ENCODE measurements around the gene HOXA11.

HOXA11 gene

DNA sequence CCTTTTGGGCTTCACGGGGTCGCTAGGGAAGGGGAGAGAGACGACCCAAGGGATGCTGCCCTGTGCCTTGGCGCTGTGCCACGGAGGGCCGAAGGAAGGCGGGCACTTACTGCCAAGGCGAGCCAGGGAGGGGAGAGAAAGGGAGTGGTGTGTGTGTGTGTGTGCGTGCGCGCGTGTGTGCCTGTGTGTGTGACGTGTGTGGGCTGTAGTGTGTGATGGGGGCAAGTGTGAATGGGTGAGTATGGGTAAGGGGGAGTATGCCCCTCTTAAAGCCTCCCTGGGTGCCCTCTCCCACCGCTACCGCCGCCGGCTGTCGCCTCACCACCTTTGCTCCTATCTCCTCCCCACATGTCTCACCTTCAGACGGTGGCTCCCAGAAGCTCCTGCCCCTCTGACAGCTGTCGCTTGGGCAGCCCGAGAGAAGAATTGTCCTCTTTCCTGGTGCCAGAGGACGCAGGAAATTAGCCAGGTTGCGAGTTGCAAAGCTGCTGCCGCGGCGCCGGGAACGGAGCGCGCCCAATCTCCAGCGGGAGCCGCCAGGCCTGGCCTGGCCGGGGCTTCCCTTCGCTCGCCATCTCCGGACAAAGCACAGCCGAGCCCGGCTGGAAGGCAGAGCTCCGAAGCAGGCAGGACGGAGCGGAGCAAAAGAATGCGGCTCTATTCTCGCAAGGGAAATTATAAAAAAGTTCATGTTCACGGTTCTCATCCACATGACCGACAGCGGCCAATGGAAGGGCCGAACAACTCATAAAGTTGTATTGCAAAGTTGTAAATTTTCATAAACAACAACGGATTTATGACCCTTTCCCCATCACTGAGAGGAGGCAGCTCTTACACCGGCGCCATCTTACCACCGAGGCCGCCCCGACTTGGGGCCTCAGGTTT is 32.9 kb downstream of the HOXA11 start, which contains the start of gene HOXA3:
Gene HOXA3 (minus strand): TSS at position 653 of the 885 bp plus-strand sequence. CDS start 41,943 bp downstream, outside the sequence.
- H3K4me1 Mint-ChIP-seq (ENCODE audit: low read depth), result peaks cover 19% of the 10 kb centered on the region
- peak within 1 kb of the TSS; percentile 71 for H3K4me3 Mint-ChIP-seq
- H3K9me3 Mint-ChIP-seq, result no peaks in the 10 kb centered on the region
- no peak for DNase-seq (ENCODE audit: low spot score)
- H3K27ac Mint-ChIP-seq, result peak within 1 kb of the TSS; percentile 68
- peaks cover 91% of the 10 kb centered on the region for H3K27me3 Mint-ChIP-seq (ENCODE audit: low read depth)
- peaks cover 3% of the 10 kb centered on the region for H3K36me3 Mint-ChIP-seq (ENCODE audit: low read depth)

DNA sequence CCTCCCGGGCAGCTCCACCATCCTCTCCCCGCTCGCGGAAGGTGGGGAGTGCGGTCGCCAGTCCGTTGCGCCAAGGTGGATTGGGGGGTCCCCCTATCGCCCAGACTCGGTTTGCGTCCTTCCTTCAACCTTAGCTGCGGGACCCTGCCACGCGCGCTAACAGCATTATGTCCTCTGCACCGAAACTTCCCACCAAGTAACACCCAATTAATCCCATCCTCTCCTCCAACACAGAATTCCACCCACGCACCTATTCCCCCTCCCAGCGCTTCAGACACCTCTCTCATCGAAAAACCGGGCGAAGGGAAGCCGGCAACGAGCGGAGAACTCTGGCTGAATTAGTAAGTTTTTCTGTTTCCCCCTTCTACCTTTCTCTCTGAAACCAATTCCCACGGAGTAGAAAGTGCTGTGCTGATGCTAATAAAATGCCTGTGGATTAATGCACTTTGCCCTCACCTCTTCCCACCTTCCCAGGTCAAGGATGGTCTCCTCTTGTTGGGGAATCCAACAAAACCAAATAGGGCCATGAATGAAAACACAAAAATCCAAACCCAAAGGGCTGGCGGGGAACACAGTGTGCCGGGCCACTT is 33.6 kb downstream of the HOXA11 start:
- peak overlapping the region; percentile 71 for H3K4me3 Mint-ChIP-seq
- H3K27me3 Mint-ChIP-seq (ENCODE audit: low read depth), result peaks cover 93% of the 10 kb centered on the region
- no peaks in the 10 kb centered on the region for H3K9me3 Mint-ChIP-seq
- H3K36me3 Mint-ChIP-seq (ENCODE audit: low read depth), result peaks cover 3% of the 10 kb centered on the region
- DNase-seq (ENCODE audit: low spot score), result no peak
- H3K4me1 Mint-ChIP-seq (ENCODE audit: low read depth), result peaks cover 19% of the 10 kb centered on the region
- peak overlapping the region; percentile 68 for H3K27ac Mint-ChIP-seq

DNA sequence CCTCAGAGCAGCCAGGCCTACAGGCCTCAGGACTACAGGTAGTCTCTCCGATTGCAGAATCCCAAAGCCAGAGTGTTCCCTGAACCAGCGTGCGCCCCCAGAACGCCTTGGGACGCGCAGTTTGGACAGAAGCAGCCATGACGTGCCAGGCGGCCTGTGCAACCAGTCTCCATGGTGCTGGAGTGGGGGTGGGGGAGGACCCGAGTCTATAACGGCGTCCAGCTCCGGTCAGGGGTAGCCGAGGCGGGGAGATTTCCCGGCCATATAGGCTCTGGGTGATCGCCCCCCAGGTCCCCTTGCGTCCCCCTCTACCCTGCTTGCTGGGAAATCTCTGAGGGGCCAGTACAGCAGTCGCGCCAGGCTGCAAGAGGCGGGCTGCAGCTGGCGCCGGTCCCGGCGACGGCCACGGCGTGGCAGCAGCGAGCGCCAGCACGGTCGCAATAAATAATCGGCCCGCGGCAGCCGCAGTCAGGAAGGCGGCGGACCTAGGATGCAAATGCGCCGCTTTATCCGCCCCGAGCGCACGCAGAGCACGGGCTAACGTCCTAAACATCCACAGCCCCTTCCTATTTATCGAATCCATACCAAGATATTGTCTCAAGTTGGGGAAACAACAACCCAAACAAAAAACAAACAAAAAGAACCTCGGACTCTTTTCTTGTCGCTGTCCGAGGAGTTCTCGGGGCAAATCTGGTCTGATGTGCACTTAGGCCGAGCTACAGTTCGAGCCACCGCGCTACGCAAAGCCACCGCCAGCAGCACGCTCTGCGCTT is 34.3 kb downstream of the HOXA11 start:
- peaks cover 94% of the 10 kb centered on the region for H3K27me3 Mint-ChIP-seq (ENCODE audit: low read depth)
- H3K9me3 Mint-ChIP-seq, result no peaks in the 10 kb centered on the region
- H3K4me3 Mint-ChIP-seq, result peak overlapping the region; percentile 71
- no peak overlapping the region for H3K27ac Mint-ChIP-seq
- peaks cover 3% of the 10 kb centered on the region for H3K36me3 Mint-ChIP-seq (ENCODE audit: low read depth)
- DNase-seq (ENCODE audit: low spot score), result peak; percentile 51
- H3K4me1 Mint-ChIP-seq (ENCODE audit: low read depth), result peaks cover 19% of the 10 kb centered on the region

DNA sequence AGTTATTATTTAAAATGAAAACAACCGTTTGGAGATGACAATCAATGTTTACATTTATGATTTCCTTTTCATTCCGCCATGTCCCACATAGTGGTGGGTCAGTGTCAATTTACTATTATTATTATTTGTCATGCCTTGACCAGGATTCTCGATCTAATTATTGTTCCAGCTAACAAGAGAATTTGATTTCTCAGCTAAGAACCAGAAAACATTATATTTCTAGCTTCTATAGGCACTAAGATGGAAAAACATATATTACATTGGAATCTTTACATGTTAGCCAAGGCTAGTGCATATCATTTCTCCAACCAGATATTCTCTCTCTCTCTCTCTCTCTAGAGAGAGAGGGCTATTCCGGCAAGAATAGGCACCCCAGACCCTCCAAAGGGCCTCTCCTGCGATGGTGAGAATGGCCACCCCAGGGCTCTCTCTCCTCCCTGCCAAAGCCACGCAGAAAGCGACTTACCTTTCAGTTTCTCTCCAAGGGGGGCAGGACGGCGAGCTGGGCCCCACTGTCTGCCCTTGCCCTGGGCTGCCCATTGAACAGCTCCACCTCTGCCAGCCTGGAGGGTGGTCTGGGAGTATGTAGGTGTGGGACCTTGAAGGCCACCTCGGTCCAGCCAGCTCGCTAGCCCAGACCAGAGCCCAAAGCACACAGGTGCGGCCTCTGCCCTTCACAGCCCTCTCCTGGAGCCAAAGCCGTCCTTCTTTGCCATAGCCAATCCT is 35.0 kb downstream of the HOXA11 start:
- H3K36me3 Mint-ChIP-seq (ENCODE audit: low read depth), result peaks cover 3% of the 10 kb centered on the region
- no peaks in the 10 kb centered on the region for H3K9me3 Mint-ChIP-seq
- peaks cover 86% of the 10 kb centered on the region for H3K27me3 Mint-ChIP-seq (ENCODE audit: low read depth)
- no peak overlapping the region for H3K27ac Mint-ChIP-seq
- peaks cover 16% of the 10 kb centered on the region for H3K4me1 Mint-ChIP-seq (ENCODE audit: low read depth)
- DNase-seq (ENCODE audit: low spot score), result no peak
- peak overlapping the region; percentile 71 for H3K4me3 Mint-ChIP-seq

DNA sequence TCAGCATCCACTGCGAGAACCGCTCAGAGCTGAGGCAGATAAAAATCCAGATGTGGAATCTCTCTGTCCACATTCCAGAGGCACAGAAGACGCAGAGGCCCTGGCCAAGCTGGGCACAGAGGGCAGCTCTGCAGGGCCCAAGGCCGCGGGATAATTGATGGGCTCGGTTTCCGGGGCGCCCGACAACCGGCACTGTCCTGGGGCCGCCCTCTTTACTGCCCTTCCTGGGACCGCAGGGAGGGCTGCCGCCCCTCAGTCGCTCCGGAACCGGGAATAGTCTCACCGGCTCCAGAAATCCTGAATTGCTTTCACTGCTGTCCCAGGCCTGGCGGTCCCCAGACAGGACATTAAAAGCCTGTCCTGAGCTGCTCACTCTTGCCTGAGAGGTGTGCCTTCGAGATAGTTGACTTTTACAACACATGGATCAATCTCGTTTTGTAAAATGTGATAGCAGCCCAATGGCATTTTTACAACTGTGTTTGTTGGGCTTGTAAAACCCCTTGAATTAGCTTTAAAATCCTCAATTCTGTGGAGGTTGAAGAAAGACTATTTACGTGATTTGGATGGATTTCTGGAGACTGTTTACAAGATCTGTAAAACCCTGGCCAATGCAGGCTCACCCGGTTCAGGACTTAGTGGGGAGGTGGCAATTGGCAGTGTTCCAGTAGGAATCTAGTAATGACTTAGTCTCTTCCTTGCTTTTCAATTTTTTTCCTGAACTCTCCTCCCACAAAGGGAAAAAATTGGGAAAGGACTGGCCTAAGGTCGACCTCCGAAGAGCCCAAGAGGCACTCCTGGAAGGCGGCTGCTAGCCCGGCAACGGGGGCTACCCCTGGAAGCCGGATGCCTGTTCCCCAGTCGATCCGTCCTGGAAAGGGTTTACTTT is 36.0 kb downstream of the HOXA11 start:
- peaks cover 3% of the 10 kb centered on the region for H3K36me3 Mint-ChIP-seq (ENCODE audit: low read depth)
- no peak for DNase-seq (ENCODE audit: low spot score)
- no peak overlapping the region for H3K27ac Mint-ChIP-seq
- H3K4me1 Mint-ChIP-seq (ENCODE audit: low read depth), result peaks cover 10% of the 10 kb centered on the region
- no peaks in the 10 kb centered on the region for H3K9me3 Mint-ChIP-seq
- H3K27me3 Mint-ChIP-seq (ENCODE audit: low read depth), result peaks cover 76% of the 10 kb centered on the region
- H3K4me3 Mint-ChIP-seq, result no peak overlapping the region

DNA sequence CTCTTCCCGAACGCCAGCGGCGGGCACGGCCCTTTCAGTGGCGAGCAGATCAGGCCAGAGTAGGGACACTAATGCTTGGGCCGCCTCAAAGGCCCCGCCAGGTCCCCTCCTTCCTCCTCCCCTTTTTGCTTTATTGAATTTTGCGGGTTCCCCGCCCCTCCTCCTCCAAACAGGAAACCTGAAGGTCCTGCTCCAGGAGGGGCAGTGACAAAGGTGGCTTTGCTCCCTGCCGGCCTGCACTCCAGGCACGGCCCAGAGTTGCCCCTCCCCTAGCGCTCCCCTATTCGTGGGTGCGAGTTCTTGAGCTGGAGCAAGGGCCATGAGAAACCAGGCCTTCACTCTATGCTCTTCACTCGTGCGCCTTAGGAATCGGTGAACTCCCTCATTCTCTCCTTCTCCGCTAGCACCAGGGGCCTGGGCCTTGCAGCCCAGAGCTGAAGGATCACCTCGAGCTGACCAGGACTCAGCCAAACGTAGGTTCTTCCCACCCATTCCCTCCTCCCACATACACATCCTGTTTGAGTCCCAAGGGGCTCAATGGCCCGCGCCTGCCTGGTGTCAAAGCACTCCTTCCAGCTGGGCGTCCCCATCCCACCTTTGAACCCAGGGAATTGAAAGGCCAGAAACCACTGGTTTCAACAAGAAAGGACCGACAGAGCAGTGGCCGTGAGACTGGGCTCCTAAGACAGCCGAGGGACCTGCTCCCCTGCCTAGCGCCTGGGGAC is 36.8 kb downstream of the HOXA11 start:
- peaks cover 10% of the 10 kb centered on the region for H3K4me1 Mint-ChIP-seq (ENCODE audit: low read depth)
- no peaks in the 10 kb centered on the region for H3K9me3 Mint-ChIP-seq
- H3K27me3 Mint-ChIP-seq (ENCODE audit: low read depth), result peaks cover 68% of the 10 kb centered on the region
- no peak overlapping the region for H3K27ac Mint-ChIP-seq
- no peak overlapping the region for H3K4me3 Mint-ChIP-seq
- DNase-seq (ENCODE audit: low spot score), result no peak
- peaks cover 3% of the 10 kb centered on the region for H3K36me3 Mint-ChIP-seq (ENCODE audit: low read depth)

DNA sequence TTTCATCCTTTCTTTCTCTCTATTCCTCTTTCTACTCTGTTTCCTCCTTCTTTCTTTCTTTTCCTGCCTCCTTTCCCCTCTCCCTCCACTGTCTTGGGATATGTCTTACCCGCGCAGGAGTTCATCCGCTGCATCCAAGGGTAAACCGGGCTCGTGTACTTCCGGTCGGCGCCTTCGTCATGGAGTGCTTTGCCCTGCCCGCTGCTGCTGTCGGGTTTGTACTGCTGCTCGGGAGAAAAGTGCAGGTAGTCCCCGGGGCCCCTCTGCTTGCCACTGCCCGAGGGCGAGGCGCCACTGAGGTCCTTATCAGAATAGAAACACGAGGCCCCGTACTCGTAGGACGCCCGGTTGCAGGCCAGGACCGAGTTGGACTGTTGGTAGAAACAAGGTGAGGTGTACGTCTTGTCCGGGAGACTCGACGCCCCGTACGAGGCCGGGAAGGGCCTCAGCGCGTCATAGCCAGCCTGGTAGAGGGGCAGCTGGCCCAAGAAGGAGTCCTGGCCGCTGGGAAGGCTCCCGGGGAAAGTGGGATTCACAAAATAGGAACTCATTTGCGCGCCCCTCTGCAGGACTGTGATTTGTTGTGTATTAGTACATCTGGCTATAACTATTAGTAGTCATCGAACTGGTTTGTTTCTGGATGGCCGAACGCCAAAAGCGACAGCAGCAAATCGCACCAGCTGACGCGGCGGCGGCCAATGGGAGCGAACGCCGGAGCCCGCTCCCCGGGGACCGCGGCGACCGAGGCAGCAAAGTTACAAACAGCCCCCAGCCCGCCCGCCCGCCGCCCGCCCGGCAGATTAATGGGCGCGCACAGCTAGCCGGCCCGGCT is 37.6 kb downstream of the HOXA11 start, which contains the start of gene HOXA6:
Gene HOXA6 (minus strand): TSS at position 576 of the 832 bp plus-strand sequence. CDS start 25 bp downstream, at position 551.
- Mint-ChIP-seq H3K4me3 (no peak within 1 kb of the TSS), H3K27ac (no peak within 1 kb of the TSS), H3K9me3 (no peaks in the 10 kb centered on the region), H3K4me1 (ENCODE audit: low read depth) (peaks cover 10% of the 10 kb centered on the region), H3K27me3 (ENCODE audit: low read depth) (peaks cover 63% of the 10 kb centered on the region), H3K36me3 (ENCODE audit: low read depth) (peaks cover 3% of the 10 kb centered on the region)
- no peak for DNase-seq (ENCODE audit: low spot score)

DNA sequence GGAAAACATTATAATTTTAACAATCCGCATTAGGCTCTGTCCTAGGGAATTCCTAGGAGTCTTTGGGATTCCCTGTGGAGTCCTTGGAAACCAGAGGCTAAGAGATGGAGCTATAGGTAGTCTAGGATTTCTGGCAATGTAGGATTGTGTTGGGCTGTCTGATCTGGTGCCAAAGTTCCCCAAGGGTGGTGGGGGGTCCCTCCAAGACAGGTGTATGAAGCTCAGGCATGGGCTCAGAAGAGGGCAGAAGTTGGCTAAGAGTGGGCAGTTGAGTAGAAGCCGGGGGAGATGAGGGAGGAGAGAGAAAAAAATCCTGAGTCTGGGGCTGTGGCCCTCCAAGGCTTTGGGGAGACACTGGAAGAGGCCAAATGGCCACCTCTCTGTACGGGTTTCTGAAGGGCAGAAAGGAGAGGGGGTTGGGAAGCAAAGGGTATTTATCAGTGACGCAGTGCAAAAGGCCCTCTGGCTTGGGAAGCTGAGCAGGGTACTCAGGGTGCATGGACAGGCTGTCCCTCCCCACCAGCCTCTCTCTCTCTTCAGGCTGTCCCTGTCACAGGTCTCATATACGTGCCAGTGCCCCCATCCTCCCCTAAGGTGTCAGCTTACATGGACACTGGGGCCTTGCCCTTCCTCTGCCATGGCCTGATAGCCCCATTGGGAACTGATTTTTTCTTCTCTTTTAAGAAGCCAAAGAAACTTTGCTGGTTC is 38.4 kb downstream of the HOXA11 start:
- Mint-ChIP-seq H3K36me3 (ENCODE audit: low read depth) (peaks cover 3% of the 10 kb centered on the region), H3K27ac (no peak overlapping the region), H3K4me3 (no peak overlapping the region), H3K27me3 (ENCODE audit: low read depth) (peaks cover 55% of the 10 kb centered on the region), H3K9me3 (no peaks in the 10 kb centered on the region), H3K4me1 (ENCODE audit: low read depth) (peaks cover 8% of the 10 kb centered on the region)
- DNase-seq (ENCODE audit: low spot score), result no peak

DNA sequence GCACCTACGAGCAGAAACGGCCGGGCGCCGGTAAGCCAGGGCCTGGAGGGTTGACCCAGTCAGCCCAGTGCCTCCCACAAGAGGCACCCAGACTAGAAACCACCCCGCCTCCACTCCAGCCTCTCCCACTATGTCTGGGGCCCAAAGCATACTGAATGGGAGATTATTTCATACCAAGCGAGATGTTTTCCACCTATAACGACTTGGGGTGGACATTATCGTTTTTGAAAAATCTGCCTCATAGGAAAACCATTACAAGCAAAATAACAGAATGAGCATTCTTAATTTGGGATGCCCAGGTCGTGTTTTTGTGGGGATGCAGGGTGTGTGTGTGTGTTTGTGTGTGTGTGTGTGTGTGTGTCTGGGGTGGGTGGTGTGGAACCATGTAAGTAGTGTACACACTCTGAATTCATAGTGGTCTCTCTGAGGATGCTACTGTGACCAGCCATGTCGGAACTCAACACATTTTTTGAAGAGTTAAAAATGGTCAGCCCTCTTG is 39.1 kb downstream of the HOXA11 start:
- Mint-ChIP-seq H3K4me3 (no peak overlapping the region), H3K27me3 (ENCODE audit: low read depth) (peaks cover 48% of the 10 kb centered on the region), H3K9me3 (no peaks in the 10 kb centered on the region), H3K4me1 (ENCODE audit: low read depth) (peaks cover 1% of the 10 kb centered on the region), H3K36me3 (ENCODE audit: low read depth) (no peaks in the 10 kb centered on the region), H3K27ac (no peak overlapping the region)
- no peak for DNase-seq (ENCODE audit: low spot score)

DNA sequence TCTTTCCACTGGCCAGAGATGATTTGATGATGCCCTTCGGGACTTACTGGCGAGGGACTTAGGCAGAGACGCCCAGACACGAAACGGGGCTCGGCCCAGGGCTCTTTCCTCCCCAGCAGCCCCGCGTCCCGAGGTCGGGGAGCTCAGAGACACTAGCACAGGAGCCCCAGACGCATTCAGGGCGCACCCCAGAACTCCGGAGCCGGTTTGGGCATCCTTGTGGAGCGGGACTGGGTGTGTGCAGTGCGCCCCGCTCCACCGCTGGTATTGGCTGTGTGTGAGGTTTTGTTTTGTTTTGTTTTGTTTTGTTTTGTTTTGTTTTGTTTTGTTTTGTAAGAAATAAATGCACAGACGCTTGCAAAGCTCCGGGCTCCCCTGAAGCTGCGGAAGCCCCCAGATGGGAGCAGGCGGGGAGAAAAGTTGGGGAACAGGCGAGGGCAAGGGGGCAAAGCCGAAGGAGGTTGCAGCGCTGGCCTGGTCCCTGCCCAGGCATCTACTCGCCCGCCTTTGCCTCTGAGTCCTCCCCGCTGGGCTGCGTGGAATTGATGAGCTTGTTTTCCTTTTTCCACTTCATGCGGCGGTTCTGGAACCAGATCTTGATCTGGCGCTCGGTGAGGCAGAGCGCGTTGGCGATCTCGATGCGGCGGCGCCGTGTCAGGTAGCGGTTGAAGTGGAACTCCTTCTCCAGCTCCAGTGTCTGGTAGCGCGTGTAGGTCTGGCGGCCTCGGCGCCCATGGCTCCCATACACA is 39.7 kb downstream of the HOXA11 start:
- H3K4me3 Mint-ChIP-seq, result no peak overlapping the region
- no peaks in the 10 kb centered on the region for H3K4me1 Mint-ChIP-seq (ENCODE audit: low read depth)
- peaks cover 43% of the 10 kb centered on the region for H3K27me3 Mint-ChIP-seq (ENCODE audit: low read depth)

More for the DNA sequence above, 39.7 kb downstream of the HOXA11 start:
- DNase-seq (ENCODE audit: low spot score), result no peak
- Mint-ChIP-seq H3K9me3 (no peaks in the 10 kb centered on the region), H3K27ac (no peak overlapping the region), H3K36me3 (ENCODE audit: low read depth) (no peaks in the 10 kb centered on the region)

All from T-helper 2 cell treated with Interferon-gamma antibody and Interleukin-4, amounts not matched to agents 5 μg/mL and 100 μg/mL, for 36 hours (primary cell).